Measurements from ENCODE around the gene ANGEL1. TPM values are rescaled to one million over a fixed set of nuclear protein-coding genes. Genes with fewer than 3 reads are reported as not detected.
A peak's percentile ranks its signal among the peaks of the same experiment; 100 is the strongest.

The ANGEL1 gene
- total RNA-seq, 4 donors from 2014 or later, result 5.7 to 15.3 (median 11.5) TPM

DNA sequence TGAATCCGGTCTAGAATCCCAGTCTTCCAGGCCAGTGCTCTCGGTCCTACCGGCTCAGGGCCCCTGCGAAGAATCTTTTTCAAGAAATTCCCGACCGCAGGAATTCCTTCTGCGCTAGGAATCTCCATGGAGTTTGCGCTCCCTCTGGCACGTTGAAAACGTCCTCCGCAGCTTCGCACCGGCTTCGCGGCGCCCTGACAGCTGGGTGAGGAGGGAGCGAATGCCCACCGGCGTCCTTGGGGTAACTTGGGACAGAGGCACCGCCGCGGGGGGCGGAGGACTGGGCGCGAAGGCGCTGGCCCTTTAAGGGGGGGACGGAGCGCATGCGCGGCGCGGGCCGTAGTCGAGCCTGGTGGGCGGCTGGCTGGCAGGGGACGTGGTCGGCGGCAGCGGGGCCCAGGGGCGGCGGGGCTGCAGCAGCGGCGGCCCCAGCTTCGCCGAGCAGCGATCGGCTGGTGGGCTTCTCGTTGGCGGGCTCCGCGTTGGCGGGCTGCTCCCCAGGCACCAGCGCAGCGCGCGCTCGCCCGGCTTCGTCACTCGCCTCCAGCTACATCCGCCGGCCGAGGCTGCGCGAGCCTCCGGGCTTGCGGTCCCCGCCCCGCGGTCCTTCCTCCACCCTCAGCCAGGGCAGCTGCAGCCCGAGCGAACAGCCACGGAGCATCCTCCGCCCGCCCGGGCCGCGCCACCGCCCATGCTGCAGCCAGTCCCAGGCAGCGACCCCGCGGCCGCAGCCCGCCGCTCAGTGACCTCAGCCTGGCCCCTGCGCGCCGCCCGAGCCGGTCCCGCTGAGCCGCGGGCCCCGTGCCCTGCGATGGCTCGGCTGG lies 51.3 kb downstream of the ANGEL1 start, which contains the start of gene VASH1:
Gene VASH1 (plus strand): TSS at position 333 of the 824 bp plus-strand sequence. CDS start 1,354 bp downstream, outside the sequence.
- TF ChIP-seq, protein P1, sequence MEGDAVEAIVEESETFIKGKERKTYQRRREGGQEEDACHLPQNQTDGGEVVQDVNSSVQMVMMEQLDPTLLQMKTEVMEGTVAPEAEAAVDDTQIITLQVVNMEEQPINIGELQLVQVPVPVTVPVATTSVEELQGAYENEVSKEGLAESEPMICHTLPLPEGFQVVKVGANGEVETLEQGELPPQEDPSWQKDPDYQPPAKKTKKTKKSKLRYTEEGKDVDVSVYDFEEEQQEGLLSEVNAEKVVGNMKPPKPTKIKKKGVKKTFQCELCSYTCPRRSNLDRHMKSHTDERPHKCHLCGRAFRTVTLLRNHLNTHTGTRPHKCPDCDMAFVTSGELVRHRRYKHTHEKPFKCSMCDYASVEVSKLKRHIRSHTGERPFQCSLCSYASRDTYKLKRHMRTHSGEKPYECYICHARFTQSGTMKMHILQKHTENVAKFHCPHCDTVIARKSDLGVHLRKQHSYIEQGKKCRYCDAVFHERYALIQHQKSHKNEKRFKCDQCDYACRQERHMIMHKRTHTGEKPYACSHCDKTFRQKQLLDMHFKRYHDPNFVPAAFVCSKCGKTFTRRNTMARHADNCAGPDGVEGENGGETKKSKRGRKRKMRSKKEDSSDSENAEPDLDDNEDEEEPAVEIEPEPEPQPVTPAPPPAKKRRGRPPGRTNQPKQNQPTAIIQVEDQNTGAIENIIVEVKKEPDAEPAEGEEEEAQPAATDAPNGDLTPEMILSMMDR (IDR thresholded peaks at IDR 0.05), result no peak
- TF ChIP-seq POLR2A (IDR thresholded peaks at IDR 0.05), result no peak
- 1 to 6% methylated on average over 6 to 71 of the region's 96 CpGs for WGBS, 2 donors
- peak in 1 of 2 donors; percentile 90 for DNase-seq (ENCODE audit: low spot score in 2 of 2)
- intact Hi-C loops (cut with DNase I; ENCODE audit: low total_unique reads), result no loop called here
- H3K4me3 ChIP-seq (ENCODE audit: low read depth, poor library complexity, severe bottlenecking), result peak within 1 kb of the TSS; percentile 39

DNA sequence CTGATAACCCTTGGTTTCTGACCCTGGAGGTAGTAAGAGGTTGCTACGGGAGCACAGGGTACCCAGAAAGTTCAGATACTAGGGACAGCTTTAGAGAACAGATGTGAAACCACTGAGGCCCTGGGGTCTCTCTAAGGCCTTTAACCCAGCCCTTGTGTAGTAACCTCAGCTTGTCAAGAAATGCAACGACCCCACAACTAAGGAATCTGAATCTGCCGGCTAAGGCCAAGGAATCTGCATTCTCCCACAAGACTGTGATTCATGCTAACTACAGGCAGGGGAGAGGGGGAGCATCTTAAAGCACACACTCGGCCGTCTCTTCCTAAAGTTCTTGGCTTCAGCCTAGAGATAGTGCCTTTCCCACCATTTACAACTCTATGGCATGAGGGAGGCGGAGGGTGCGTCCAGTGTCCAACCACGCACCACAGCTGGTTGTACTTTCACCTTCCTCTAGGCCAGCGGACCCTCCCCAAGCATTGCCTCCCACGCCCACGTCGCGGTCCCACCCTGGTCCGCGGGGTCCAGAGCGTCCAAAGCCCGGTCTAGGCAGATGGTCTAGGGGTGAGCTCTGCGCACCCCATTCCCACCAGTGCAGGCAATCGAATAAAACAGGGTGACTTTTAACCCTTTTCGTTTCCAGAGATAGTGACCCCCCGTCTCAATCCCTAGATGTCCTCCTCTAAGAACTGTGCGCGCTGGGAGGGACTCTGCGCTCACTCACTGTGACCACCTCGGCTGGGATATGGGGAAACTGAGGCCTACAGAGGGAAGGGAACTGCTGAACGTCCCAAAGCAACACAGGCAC lies 52.1 kb downstream of the ANGEL1 start:
- intact Hi-C loops (cut with DNase I; ENCODE audit: low total_unique reads), result no loop called here
- 46 to 63% methylated on average over 25 to 26 of the region's 26 CpGs for WGBS, 2 donors
- TF ChIP-seq, protein P1 (IDR thresholded peaks at IDR 0.05), result no peak
- no peak for TF ChIP-seq POLR2A (IDR thresholded peaks at IDR 0.05)
- peak in 1 of 2 donors; percentile 59 for DNase-seq (ENCODE audit: low spot score in 2 of 2)
- H3K4me3 ChIP-seq (ENCODE audit: low read depth, poor library complexity, severe bottlenecking), result peak overlapping the region; percentile 39

DNA sequence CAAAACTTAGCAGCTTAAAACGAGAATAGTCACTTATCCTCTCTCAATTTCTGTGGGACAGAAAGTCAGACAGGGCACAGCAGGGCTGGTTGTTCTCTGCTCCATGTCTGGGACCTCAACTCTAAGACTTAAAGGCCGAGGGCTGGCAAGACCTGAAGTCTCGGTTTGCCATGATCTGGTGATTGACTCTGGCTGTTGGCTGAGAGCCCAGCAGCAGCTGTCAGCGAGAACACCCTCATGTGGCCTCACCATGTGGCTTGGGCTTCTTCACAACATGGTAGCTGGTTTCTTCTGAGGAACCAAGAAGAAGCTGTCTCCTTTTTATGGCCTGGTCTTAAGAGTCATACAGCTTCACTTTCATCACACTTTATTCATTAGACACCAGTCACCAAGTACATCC lies 53.1 kb downstream of the ANGEL1 start:
- DNase-seq (ENCODE audit: low spot score in 2 of 2), result no peak
- WGBS, 2 donors, result 73 to 87% methylated on average over 4 of the region's 4 CpGs
- H3K4me3 ChIP-seq (ENCODE audit: low read depth, poor library complexity, severe bottlenecking), result no peak overlapping the region
- intact Hi-C loops (cut with DNase I; ENCODE audit: low total_unique reads), result no loop called here
- TF ChIP-seq, protein P1 (IDR thresholded peaks at IDR 0.05), result no peak
- no peak for TF ChIP-seq POLR2A (IDR thresholded peaks at IDR 0.05)

GRCh38 chr14:76756371-76756750 lies 56.3 kb downstream of the ANGEL1 start:
- no peak for DNase-seq (ENCODE audit: low spot score in 2 of 2)
- TF ChIP-seq, protein P1 (IDR thresholded peaks at IDR 0.05), result no peak
- no peak for TF ChIP-seq POLR2A (IDR thresholded peaks at IDR 0.05)
- WGBS, 2 donors, result 80 to 81% methylated on average over 6 of the region's 6 CpGs
- intact Hi-C loops (cut with DNase I; ENCODE audit: low total_unique reads), result no loop called here
- no peak overlapping the region for H3K4me3 ChIP-seq (ENCODE audit: low read depth, poor library complexity, severe bottlenecking)

DNA sequence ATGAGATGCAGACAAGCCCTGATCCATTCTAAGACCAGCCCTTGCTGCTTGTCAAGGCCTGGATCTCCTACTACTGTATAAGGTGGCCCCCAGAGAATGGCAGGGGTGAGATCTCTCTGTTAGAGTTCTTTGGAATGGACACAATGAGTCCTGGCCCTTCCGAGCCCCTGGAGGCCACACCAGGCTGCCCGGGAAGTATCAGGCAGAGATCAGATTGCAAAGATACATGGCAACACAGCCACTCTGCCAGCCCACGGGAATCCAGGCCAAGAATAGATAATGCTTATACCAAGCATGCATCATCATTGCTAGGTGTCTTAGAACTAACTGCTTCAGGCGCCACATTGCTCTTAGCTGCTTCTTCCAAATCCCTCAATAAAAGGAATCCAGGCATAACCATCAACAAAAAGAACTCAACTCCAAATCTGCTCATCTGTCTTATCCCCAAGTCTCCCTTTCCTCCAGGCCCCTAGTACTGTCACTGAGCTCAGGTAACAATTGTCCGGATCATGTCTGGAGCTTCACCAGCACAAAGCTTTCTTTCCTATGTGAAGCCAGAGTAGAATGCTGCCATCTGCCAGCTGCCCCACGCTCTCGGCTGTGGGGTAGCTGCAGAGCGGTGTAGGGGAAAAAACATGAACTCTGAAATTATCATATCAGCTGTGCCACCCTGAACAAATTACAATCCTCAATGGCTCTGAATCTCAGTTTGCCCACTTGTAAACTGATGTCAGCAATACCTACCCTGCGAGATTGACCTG lies 56.9 kb downstream of the ANGEL1 start:
- no peak overlapping the region for H3K4me3 ChIP-seq (ENCODE audit: low read depth, poor library complexity, severe bottlenecking)
- intact Hi-C loops (cut with DNase I; ENCODE audit: low total_unique reads), result no loop called here
- TF ChIP-seq, protein P1 (IDR thresholded peaks at IDR 0.05), result no peak
- DNase-seq (ENCODE audit: low spot score in 2 of 2), result peak in 1 of 2 donors; percentile 71
- WGBS, 2 donors, result 66 to 84% methylated on average over 9 of the region's 9 CpGs

Measured in lower leg skin (tissue), 4 donors.